B cell (primary cell): ENCODE data around the gene ETFA. TPM values are rescaled to one million over a fixed set of nuclear protein-coding genes. Genes with fewer than 3 reads are reported as not detected.

Experiments used
- ATAC-seq: fragments of 200-7000 bp; cut with Tn5 transposase; one replicate; pipeline ENCODE4 v1.10.0; 2021; ENCODE audit warnings: low read depth, mild to moderate bottlenecking, moderate number of reproducible peaks, moderate library complexity
- CTCF ChIA-PET: fragments of 350-600 bp; sonication (Branson Sonifier 250); formaldehyde crosslinking; loops from one replicate; lab custom pipeline; 2021; ENCODE audit warnings: antibody characterized with exemption, inconsistent platforms; lab: Charles Lee
- POLR2A ChIA-PET: fragments of 350-600 bp; sonication (Branson Sonifier 250); formaldehyde crosslinking; loops from one replicate; lab custom pipeline; 2021; ENCODE audit warnings: antibody characterized with exemption; lab: Charles Lee
- DNase-seq: peaks from one replicate; pipeline ENCODE4 v3.0.0; 2013
- H2AFZ ChIP-seq: 2 replicates; pipeline ENCODE4 v1.6.1; 2012; ENCODE audit warnings: mild to moderate bottlenecking, low read depth, low read length; ENCODE audit not compliant: insufficient read depth, poor library complexity, severe bottlenecking
- H3K27ac ChIP-seq, 2 donors: 1 replicate in 1 of 2; 2 replicates in 1 of 2; pipeline ENCODE4 v1.5.1; 2012 to 2013; ENCODE audit warnings: low read length in 2 of 2, mild to moderate bottlenecking in 2 of 2, moderate library complexity in 1 of 2
- H3K27me3 ChIP-seq, 4 experiments: fragments of 200-600 bp in 1 of 4; sonication (generic) in 1 of 4; replicated peaks in 1 of 4; 1 replicate in 2 of 4; 2 replicates in 2 of 4; pipeline versions ENCODE4 v1.6.1 to v1.7.0; 2013 to 2016; ENCODE audit warnings: low read length in 3 of 4, mild to moderate bottlenecking in 2 of 4, mixed read lengths in 1 of 4, moderate library complexity in 1 of 4; ENCODE audit not compliant: insufficient read depth in 4 of 4, control insufficient read depth in 3 of 4; ENCODE audit errors: control extremely low read depth in 1 of 4
- H3K36me3 ChIP-seq, 2 experiments: replicated peaks in 1 of 2; 1 replicate in 1 of 2; 2 replicates in 1 of 2; pipeline versions ENCODE4 v1.6.1 to v1.7.1; 2013; ENCODE audit warnings: low read length in 1 of 2; ENCODE audit not compliant: insufficient read depth in 2 of 2, control insufficient read depth in 1 of 2; ENCODE audit errors: control extremely low read depth in 1 of 2, extremely low read depth in 1 of 2
- H3K4me1 ChIP-seq, 2 donors: fragments of 200-600 bp in 1 of 2; sonication (generic) in 1 of 2; 1 replicate in 1 of 2; 2 replicates in 1 of 2; pipeline versions ENCODE4 v1.5.1 to v1.6.1; 2013 to 2017; ENCODE audit warnings: low read length in 2 of 2; ENCODE audit not compliant: control insufficient read depth in 2 of 2, insufficient read depth in 2 of 2
- H3K4me2 ChIP-seq: replicated peaks from 2 replicates; pipeline ENCODE3; 2012; ENCODE audit warnings: mild to moderate bottlenecking, low read depth, low read length; ENCODE audit not compliant: poor library complexity, severe bottlenecking
- H3K4me3 ChIP-seq, 5 experiments: fragments of 200-600 bp in 1 of 5; sonication (generic) in 1 of 5; 1 replicate in 3 of 5; 2 replicates in 2 of 5; pipeline versions ENCODE4 v1.5.1 to v1.7.0; 2011 to 2016; ENCODE audit warnings: low read length in 4 of 5, mild to moderate bottlenecking in 4 of 5, low read depth in 2 of 5, control low read depth in 1 of 5, moderate library complexity in 1 of 5; ENCODE audit not compliant: insufficient read depth in 1 of 5; ENCODE audit errors: control extremely low read depth in 1 of 5, extremely low read depth in 1 of 5
- H3K79me2 ChIP-seq: fragments of 200-600 bp; sonication (generic); one replicate; pipeline ENCODE4 v1.6.0; 2016; ENCODE audit warnings: low read length; ENCODE audit not compliant: control insufficient read depth, insufficient read depth
- H3K9ac ChIP-seq: fragments of 200-600 bp; sonication (generic); 2 replicates; pipeline ENCODE4 v1.6.1; 2017; ENCODE audit warnings: mild to moderate bottlenecking, low read length, moderate library complexity
- H3K9me3 ChIP-seq, 3 donors: one replicate each; pipeline versions ENCODE4 v1.6.1 to v1.7.1; 2013; ENCODE audit warnings: low read length in 2 of 3; ENCODE audit not compliant: control insufficient read depth in 2 of 3, insufficient read depth in 1 of 3; ENCODE audit errors: control extremely low read depth in 1 of 3
- H4K20me1 ChIP-seq: 2 replicates; pipeline ENCODE4 v1.6.0; 2012; ENCODE audit warnings: mild to moderate bottlenecking, low read length; ENCODE audit not compliant: insufficient read depth, control insufficient read depth, poor library complexity, severe bottlenecking
- H3K27ac Mint-ChIP-seq: one replicate; pipeline ENCODE4 v1.8.0; 2021; ENCODE audit warnings: mixed read lengths
- H3K27me3 Mint-ChIP-seq: one replicate; pipeline ENCODE4 v1.8.0; 2021; ENCODE audit warnings: mixed read lengths
- H3K4me1 Mint-ChIP-seq: one replicate; pipeline ENCODE4 v1.8.0; 2021; ENCODE audit warnings: mixed read lengths
- H3K4me3 Mint-ChIP-seq: one replicate; pipeline ENCODE4 v1.8.0; 2021; ENCODE audit warnings: mixed read lengths
- H3K9me3 Mint-ChIP-seq: one replicate; pipeline ENCODE4 v1.8.0; 2022; ENCODE audit warnings: mixed read lengths; ENCODE audit not compliant: insufficient read depth
- CTCF ChIP-seq: fragments of 200-600 bp; IDR thresholded peaks from one replicate; pipeline ENCODE4 v1.8.0; 2022; ENCODE audit warnings: antibody characterized with exemption, mild to moderate bottlenecking
- EZH2 ChIP-seq: IDR thresholded peaks from 2 replicates; pipeline ENCODE4 v1.6.1; 2012; ENCODE audit warnings: borderline replicate concordance, low read depth, mild to moderate bottlenecking, moderate library complexity, low read length; ENCODE audit not compliant: insufficient read depth, poor library complexity, severe bottlenecking
- WGBS: methylation state at CpG from one replicate; pipeline ENCODE4 v1.1.5; 2013; ENCODE audit warnings: missing lambda C conversion rate; ENCODE audit not compliant: insufficient coverage; 5-methylcytosine and 5-hydroxymethylcytosine counted together
- intact Hi-C: fragments of 100-400 bp; cut with micrococcal nuclease; formaldehyde crosslinking; loops from one replicate; pipeline ENCODE4 v1.10.0; 2022
- polyA plus RNA-seq: library from polyadenylated mRNA; depleted of rRNA; stranded (reverse); fragments of >200 nt; gene quantifications from 2 replicates; pipeline ENCODE4 v1.2.3, GENCODE V29; 2012
- total RNA-seq, 2 donors: library from RNA; stranded (reverse); fragments of 120-200 nt in 1 of 2; gene quantifications; 1 replicate in 1 of 2; 2 replicates in 1 of 2; pipeline versions ENCODE4 v1.2.3 to v1.2.4, GENCODE V29; 2013 to 2022

Gene ETFA
- total and polyA plus RNA-seq, 2 donors (not counting 1 experiment from before 2014, with no cell fraction given) = 34.9 to 68.8 TPM

- POLR2A ChIA-PET = no interaction called here
- Histone ChIP-seq H3K36me3 (peaks cover 2 to 42% of the 10 kb centered on the region in 2 experiments), H3K27ac (no peak overlapping the region), H3K9ac (no peak overlapping the region), H3K4me3 (no peak overlapping the region), H2AFZ (no peak overlapping the region), H4K20me1 (no peaks in the 10 kb centered on the region), H3K4me2 (no peak overlapping the region), H3K79me2 (no peaks in the 10 kb centered on the region), H3K27me3 (no peaks in the 10 kb centered on the region), H3K9me3 (no peaks in the 10 kb centered on the region), H3K4me1 (no peaks in the 10 kb centered on the region)
- Mint-ChIP-seq H3K9me3 (no peaks in the 10 kb centered on the region), H3K4me3 (no peak overlapping the region), H3K4me1 (no peaks in the 10 kb centered on the region), H3K27ac (no peak overlapping the region), H3K27me3 (no peaks in the 10 kb centered on the region)
- CTCF ChIA-PET = no interaction called here
- ATAC-seq = no peak
- WGBS = 100% methylated on average over 3 of the region's 4 CpGs
- DNase-seq = no peak
- intact Hi-C loops = no loop called here
- TF ChIP-seq CTCF (no peak), EZH2 (no peak)
Observed at GRCh38 chr15:76222159-76222558, 89.1 kb downstream of the ETFA start.

- no peaks in the 10 kb centered on the region for H3K9me3 ChIP-seq
- Mint-ChIP-seq H3K4me1 (no peaks in the 10 kb centered on the region), H3K4me3 (no peak overlapping the region), H3K9me3 (no peaks in the 10 kb centered on the region), H3K27me3 (no peaks in the 10 kb centered on the region), H3K27ac (no peak overlapping the region)
- H3K36me3 ChIP-seq = peaks cover 2 to 44% of the 10 kb centered on the region in 2 experiments
- TF ChIP-seq CTCF = no peak
- no peak for TF ChIP-seq EZH2
- WGBS = no CpG with 5 or more reads among the region's 1 CpG
- H4K20me1 ChIP-seq = no peaks in the 10 kb centered on the region
- no peak overlapping the region for H3K4me3 ChIP-seq
- intact Hi-C loops = no loop called here
- H3K27ac ChIP-seq = no peak overlapping the region
- CTCF ChIA-PET = no interaction called here
- POLR2A ChIA-PET = no interaction called here
- H3K4me2 ChIP-seq = no peak overlapping the region
- no peaks in the 10 kb centered on the region for H3K4me1 ChIP-seq
- no peak overlapping the region for H3K9ac ChIP-seq
- H2AFZ ChIP-seq = no peak overlapping the region
- ATAC-seq (no peak), DNase-seq (no peak)
- H3K27me3 ChIP-seq = no peaks in the 10 kb centered on the region
- H3K79me2 ChIP-seq = no peaks in the 10 kb centered on the region
Observed at GRCh38 chr15:76221085-76221767, 90.0 kb downstream of the ETFA start.
